Ishikawa (cell line): ENCODE measurements around the gene SLC29A1.

Experiments used
- CEBPB ChIP-seq: IDR thresholded peaks from 2 replicates; pipeline ENCODE4 v1.6.1; 2012
- EP300 ChIP-seq: IDR thresholded peaks from 2 replicates; pipeline ENCODE4 v1.6.1; 2012; ENCODE audit warnings: borderline replicate concordance
- FOXM1 ChIP-seq: IDR thresholded peaks from 2 replicates; pipeline ENCODE4 v1.6.1; 2012; ENCODE audit warnings: low read depth, borderline replicate concordance
- MAX ChIP-seq: IDR thresholded peaks from 2 replicates; pipeline ENCODE4 v1.6.1; 2012
- RAD21 ChIP-seq: IDR thresholded peaks from 2 replicates; pipeline ENCODE4 v1.6.1; 2012; ENCODE audit warnings: low read depth
- TAF1 ChIP-seq: IDR thresholded peaks from 2 replicates; pipeline ENCODE4 v1.6.1; 2012; ENCODE audit warnings: low read depth, mild to moderate bottlenecking
- TCF12 ChIP-seq: IDR thresholded peaks from 2 replicates; pipeline ENCODE4 v1.6.1; 2012; ENCODE audit warnings: low read depth
- USF1 ChIP-seq: IDR thresholded peaks from 2 replicates; pipeline ENCODE4 v1.6.1; 2012
- YY1 ChIP-seq: IDR thresholded peaks from 2 replicates; pipeline ENCODE4 v1.6.1; 2012; ENCODE audit warnings: low read depth

DNA sequence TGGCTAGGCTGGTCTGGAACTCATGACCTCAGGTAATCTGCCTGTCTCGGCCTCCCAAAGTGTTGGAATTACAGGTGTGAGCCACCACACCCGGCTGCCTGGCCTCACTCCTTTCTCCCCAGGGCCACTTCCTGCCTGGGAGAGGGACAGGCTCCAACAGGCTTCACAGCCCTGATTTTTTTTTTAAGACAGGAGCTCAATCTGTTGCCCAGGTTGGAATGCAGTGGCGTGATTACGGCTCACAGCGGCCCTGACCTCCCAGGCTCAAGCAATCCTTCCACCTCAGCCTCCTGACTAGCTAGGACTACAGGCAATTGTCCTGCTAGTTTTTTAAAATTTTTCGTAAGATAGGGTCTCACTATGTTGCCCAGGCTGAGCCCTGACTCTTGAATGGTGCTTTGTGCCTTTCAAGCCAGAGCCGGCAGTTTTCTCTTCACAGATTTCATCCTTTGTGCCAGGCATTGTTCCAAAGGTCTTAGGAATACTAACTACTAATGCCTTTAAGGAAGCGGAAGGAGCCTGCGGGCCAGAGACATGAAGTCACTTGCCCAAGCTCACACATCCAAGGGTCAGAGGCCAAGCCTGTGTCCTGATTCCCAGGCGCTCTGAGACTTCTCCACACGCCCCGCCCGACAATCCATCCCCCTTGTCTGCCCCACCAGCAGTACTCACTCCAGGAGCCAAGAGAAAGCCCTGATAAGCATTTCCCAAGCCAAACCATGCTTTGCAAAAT, 45.5 kb upstream of the SLC29A1 start:
- TF ChIP-seq YY1 (no peak), EP300 (no peak), TAF1 (no peak), FOXM1 (no peak), CEBPB (no peak), MAX (no peak), RAD21 (no peak), USF1 (no peak), TCF12 (no peak)
